ELR (cell line): ENCODE measurements around the gene ABCC4.

Experiments used
- DNase-seq: peaks from one replicate; pipeline ENCODE4 v3.0.0-alpha.2; 2015; ENCODE audit warnings: low read depth

The ABCC4 gene

GRCh38 chr13:95044452-95045205, 256.6 kb downstream of the ABCC4 start:
- DNase-seq: no peak

- peak; percentile 43 for DNase-seq
Measured at GRCh38 chr13:95039415-95039814, 261.8 kb downstream of the ABCC4 start.

- no peak for DNase-seq
Measured at GRCh38 chr13:95038949-95039348, 262.3 kb downstream of the ABCC4 start.

GRCh38 chr13:95035311-95036109, 265.7 kb downstream of the ABCC4 start:
- DNase-seq: no peak

- DNase-seq: no peak
Measured at GRCh38 chr13:95033890-95034289, 267.4 kb downstream of the ABCC4 start.

GRCh38 chr13:95032121-95032520, 269.1 kb downstream of the ABCC4 start:
- DNase-seq: no peak

- DNase-seq: no peak
Measured at GRCh38 chr13:95030821-95031343, 270.4 kb downstream of the ABCC4 start.

- DNase-seq: no peak
Measured at GRCh38 chr13:95027638-95028037, 273.6 kb downstream of the ABCC4 start.

- no peak for DNase-seq
Measured at GRCh38 chr13:95025116-95025515, 276.1 kb downstream of the ABCC4 start.

- DNase-seq: peak; percentile 15
Measured at GRCh38 chr13:95023405-95023804, 277.8 kb downstream of the ABCC4 start.

GRCh38 chr13:95020298-95020987, 280.8 kb downstream of the ABCC4 start:
- DNase-seq: peak; percentile 81

GRCh38 chr13:95019886-95020285, 281.4 kb downstream of the ABCC4 start:
- DNase-seq: no peak

GRCh38 chr13:95007322-95007721, 293.9 kb downstream of the ABCC4 start:
- DNase-seq: no peak

- no peak for DNase-seq
Measured at GRCh38 chr13:95005300-95005699, 296.0 kb downstream of the ABCC4 start.

- no peak for DNase-seq
Measured at GRCh38 chr13:95003019-95003813, 298.0 kb downstream of the ABCC4 start.

- no peak for DNase-seq
Measured at GRCh38 chr13:95002126-95002525, 299.1 kb downstream of the ABCC4 start.

- no peak for DNase-seq
Measured at GRCh38 chr13:94999871-95000270, 301.4 kb downstream of the ABCC4 start.

- DNase-seq: no peak
Measured at GRCh38 chr13:94997126-94997525, 304.1 kb downstream of the ABCC4 start.

- no peak for DNase-seq
Measured at GRCh38 chr13:94996445-94996844, 304.8 kb downstream of the ABCC4 start.

GRCh38 chr13:94994506-94994905, 306.7 kb downstream of the ABCC4 start:
- DNase-seq: no peak

- DNase-seq: no peak
Measured at GRCh38 chr13:94993616-94994015, 307.6 kb downstream of the ABCC4 start.
